OCI-LY1 (cell line): ENCODE data around the gene GNAI2.

Source experiments
- EZH2 ChIP-seq: fragments of 200-600 bp; sonication (generic), shearing (Covaris generic); IDR thresholded peaks from 2 replicates; pipeline ENCODE4 v1.8.0; 2017; ENCODE audit warnings: borderline replicate concordance, mixed run types, mild to moderate bottlenecking, antibody characterized with exemption, low read length, moderate library complexity, mixed read lengths
- TF ChIP-seq, protein P1 (sequence below): fragments of 200-600 bp; sonication (generic), shearing (Covaris generic); IDR thresholded peaks from 2 replicates; pipeline ENCODE4 v1.5.1; 2017; ENCODE audit warnings: mild to moderate bottlenecking, antibody characterized with exemption, low read length, moderate library complexity, mixed read lengths

DNA sequence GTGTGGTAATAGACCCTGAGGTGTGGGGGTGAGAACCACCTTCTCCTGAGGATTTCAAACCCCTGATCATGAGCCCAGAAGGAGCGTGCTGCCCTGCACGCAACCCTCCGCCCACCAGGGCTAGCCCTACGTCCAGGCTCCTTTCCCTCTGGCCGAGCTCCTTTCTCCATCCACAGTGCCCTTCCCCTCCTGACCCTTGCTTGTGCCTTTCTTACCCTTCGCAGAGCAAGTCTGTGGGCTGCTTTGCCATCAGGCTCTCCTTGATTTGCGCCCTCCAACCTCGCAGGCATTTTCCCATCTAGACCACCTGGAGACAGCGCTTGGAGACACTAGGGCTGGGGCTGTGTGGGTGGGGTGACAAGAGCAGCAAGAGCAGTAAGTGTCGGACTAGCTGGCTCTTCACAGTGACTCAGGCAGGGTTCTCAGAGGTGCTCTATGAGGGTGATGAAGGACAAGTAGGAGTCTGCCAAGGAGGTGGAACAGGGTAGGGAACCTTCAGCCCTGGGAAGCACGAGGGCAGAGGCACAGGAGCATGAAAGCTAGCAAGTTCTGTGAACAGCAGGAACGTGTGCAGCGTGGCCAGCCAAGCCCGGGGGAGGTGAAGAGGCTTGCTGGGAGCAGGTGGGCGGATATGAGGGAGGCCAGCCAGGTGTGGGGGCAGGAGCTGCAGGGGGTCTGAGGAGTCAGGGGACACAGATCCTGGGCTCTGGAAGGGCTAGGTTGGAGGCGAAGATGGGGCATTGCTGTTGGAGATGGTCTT is 33.5 kb upstream of the GNAI2 start:
- TF ChIP-seq, protein P1, sequence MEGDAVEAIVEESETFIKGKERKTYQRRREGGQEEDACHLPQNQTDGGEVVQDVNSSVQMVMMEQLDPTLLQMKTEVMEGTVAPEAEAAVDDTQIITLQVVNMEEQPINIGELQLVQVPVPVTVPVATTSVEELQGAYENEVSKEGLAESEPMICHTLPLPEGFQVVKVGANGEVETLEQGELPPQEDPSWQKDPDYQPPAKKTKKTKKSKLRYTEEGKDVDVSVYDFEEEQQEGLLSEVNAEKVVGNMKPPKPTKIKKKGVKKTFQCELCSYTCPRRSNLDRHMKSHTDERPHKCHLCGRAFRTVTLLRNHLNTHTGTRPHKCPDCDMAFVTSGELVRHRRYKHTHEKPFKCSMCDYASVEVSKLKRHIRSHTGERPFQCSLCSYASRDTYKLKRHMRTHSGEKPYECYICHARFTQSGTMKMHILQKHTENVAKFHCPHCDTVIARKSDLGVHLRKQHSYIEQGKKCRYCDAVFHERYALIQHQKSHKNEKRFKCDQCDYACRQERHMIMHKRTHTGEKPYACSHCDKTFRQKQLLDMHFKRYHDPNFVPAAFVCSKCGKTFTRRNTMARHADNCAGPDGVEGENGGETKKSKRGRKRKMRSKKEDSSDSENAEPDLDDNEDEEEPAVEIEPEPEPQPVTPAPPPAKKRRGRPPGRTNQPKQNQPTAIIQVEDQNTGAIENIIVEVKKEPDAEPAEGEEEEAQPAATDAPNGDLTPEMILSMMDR, result no peak
- TF ChIP-seq EZH2, result no peak
